ENCODE measurements around the gene RHOT2.

Gene RHOT2
- long read RNA-seq, donor 1, transcript RHOT2-201 (19 exons, 2,539 nt) = major isoform, 5 of 6 reads
- long read RNA-seq, donor 1, partial matches to known transcripts = 0 of 6 reads
- long read RNA-seq, donor 1, other reads (novel, unspliced or antisense) = 0 of 6 reads
- long read RNA-seq, donor 2, partial matches to known transcripts = 0 of 4 reads
- long read RNA-seq, donor 2, other reads (novel, unspliced or antisense) = 0 of 4 reads
- long read RNA-seq, donor 3, partial matches to known transcripts = 0 of 5 reads
- long read RNA-seq, donor 3, other reads (novel, unspliced or antisense) = 0 of 5 reads
- long read RNA-seq, donor 4, partial matches to known transcripts = 0 of 4 reads
- long read RNA-seq, donor 4, other reads (novel, unspliced or antisense) = 0 of 4 reads
- long read RNA-seq, donor 5, transcript RHOT2-201 (19 exons, 2,539 nt) = major isoform, 10 of 40 reads
- long read RNA-seq, donor 5, partial matches to known transcripts = 21 of 40 reads
- long read RNA-seq, donor 5, other reads (novel, unspliced or antisense) = 6 of 40 reads
- long read RNA-seq, donor 6, transcript RHOT2-208 (2 exons, 397 nt) = major isoform, 5 of 10 reads
- long read RNA-seq, donor 6, partial matches to known transcripts = 0 of 10 reads
- long read RNA-seq, donor 6, other reads (novel, unspliced or antisense) = 0 of 10 reads
- long read RNA-seq, donor 7 = 0 reads
- long read RNA-seq, donor 8, transcript RHOT2-201 (19 exons, 2,539 nt) = major isoform, 6 of 31 reads
- long read RNA-seq, donor 8, partial matches to known transcripts = 18 of 31 reads
- long read RNA-seq, donor 8, other reads (novel, unspliced or antisense) = 0 of 31 reads

DNA sequence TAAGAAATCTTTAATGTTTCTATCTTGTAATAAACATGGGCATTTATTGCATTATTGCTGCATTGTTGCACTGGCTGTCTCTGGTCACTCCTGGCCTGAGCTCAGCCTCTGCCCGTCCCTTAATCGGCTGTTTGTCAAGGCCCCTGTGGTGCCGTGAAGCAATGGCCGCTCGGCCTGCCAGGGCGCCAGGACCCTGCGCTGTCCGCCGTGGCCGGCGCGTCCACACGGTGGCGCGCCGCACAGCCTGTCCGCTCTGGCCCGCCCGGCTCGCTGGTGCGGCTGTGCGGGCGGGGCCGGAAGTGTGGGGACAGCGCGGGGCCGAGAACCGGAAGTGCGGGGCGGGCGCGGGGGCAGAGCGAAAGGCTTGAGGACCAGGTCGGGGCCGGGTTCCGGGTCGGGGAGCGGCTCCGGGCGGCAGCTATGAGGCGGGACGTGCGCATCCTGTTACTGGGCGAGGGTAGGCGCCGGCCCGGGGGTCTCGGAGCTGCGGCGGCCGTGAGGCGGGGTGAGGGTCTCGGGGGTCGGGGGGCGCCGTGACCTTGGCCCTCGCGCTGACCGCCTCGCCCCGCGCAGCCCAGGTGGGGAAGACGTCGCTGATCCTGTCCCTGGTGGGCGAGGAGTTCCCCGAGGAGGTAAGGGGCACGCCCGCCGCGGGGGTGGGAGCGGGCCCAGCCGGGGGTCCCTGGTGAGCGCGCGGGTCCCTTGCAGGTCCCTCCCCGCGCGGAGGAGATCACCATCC lies at the start of gene RHOT2:
TSS of gene RHOT2 (plus strand) at position 353 of the 739 bp plus-strand sequence. CDS start at position 421, 68 bp downstream.
- DNase-seq = peak; percentile 74

DNA sequence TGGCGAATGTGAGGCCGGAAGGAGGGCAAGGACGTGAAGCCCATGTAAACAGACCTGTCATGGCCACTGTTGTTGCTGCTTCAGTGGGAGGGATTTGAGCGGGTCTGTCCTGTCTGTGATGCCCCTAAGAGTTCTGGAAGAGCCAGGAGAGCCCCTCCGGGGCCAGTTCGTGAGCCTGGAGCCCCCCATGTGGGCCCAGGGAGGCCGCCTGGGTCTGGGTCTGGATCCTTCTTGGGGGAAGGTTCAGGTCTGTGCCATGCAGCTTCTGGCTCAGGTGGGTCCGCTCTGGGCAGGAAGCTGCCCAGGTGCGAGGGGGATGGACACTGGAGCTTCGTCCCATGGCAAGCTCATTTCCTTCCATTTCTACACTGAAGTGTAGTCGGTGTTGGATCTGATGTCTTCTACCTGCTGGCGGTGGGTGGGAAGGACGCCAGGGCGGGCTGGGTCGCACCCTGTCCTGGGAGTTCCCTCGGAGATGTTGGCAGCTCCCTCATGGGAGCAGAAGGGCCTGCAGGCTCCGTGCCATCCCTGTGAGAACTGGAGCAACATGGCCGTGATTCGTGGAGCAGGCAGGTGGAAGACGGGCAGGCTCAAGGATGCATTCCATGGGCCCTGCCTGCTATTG lies 48.3 kb upstream of the RHOT2 start:
- DNase-seq = no peak

DNA sequence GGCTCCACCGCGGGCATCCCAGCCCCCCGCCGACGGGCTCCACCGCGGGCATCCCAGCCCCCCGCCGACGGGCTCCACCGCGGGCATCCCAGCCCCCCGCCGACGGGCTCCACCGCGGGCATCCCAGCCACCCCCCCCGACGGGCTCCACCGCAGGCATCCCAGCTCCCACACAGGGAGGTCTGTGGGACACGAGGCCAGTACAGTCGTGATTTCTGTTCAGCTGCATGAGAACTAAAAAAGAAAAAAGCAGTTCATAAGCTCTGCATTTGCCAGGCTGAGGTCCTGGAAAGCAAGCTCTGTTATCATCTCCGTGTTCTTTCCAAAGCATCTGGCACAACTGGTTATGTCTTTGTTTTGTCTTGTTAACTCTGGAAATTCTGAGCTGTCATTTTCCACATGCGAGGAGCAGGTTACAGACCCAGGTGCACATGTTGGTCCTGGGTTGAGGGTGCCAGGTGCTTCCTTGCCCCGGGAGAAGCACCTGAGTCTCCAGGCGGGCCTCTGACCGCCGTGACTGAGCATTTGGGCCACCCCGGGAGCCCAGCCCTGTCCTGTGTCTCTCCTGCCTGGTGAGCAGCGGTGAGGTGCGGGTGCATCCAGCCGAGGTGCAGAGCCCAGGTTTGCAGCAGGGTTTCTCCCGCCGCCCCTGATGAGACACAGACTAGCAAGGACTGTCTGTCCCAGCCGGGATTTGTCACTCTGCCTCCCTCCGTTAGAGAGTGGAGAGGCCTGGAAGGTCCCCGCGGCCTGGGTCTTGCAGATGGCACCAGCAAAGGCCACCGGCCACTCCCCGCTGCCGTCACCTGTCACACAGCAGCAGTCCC lies 47.0 kb upstream of the RHOT2 start:
- no peak for DNase-seq

GRCh38 chr16:621526-622105 lies 46.3 kb upstream of the RHOT2 start:
- no peak for DNase-seq

GRCh38 chr16:622920-623280 lies 45.0 kb upstream of the RHOT2 start:
- DNase-seq = no peak

- DNase-seq = no peak
Observed at GRCh38 chr16:624526-625070, 43.3 kb upstream of the RHOT2 start.

DNA sequence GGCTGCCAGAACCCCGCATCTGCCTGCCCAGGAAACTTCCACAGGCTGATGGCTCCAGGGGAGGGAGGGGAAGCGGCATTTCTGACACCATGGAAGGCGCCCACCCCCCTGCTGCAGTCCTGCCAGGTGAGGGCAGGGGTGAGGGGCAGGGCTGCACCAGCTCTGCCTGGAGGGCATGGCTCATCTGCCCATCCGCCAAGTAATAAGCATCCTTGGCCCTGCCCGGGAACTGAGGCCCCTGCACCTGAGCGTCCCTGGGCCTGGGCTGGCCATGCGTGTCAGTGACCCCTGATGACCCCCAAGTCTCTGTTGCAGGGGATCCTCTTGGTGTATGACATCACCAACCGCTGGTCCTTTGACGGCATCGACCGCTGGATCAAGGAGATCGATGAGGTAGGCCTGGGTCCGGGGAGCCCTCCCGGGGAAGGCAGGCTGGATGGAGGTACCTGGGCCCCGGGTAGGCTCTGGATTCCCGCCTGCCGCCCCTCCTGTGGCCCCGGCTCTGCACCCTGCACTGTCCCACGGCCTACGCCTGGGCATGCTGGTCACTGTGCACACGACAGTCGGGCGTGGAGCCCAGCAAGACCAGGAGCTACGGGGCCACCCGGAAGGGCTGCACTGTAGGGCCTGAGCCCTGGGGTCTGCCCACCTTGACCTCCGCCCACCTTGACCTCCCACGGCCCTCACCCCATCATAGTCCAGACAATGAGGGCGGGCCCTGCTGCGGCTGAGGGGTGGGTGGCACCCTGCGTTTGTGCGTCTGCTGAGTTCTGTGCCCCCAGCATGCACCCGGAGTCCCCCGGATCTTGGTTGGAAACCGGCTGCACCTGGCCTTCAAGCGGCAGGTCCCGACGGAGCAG lies 42.6 kb upstream of the RHOT2 start:
- DNase-seq = no peak

DNA sequence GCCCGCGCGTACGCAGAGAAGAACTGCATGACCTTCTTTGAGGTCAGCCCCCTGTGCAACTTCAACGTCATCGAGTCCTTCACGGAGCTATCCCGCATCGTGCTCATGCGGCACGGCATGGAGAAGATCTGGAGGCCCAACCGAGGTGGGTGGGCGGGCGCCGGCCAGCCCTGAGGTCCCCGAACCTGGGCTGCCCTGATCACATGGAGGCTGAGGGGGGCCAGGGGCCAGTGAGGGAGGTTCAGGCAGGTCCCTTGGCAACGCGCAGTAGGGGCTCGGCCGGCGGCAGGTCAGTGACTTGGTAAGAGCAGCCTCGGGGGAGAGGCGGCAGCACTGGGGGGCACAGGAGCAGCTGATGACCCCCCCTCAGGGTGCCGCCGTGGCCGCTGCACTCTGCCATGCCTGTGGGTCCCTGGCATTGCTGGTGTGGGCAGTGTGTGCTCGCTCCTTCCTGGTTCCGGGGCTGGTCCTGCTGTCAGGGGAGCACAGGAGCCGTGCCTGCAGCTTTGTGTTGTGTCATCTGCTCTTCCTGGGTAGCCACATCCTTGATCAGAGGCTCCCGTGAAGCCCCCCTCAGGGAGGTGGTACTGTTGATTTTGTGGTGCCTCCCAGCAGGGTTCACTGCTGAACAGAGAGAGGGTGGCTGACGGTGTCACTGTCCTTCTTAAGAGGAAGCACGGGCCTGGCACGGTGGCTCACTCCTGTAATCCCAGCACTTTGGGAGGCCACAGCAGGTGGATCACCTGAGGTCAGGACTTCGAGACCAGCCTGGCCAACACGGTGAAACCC lies 41.8 kb upstream of the RHOT2 start:
- no peak for DNase-seq

GRCh38 chr16:626787-627453 lies 41.0 kb upstream of the RHOT2 start:
- no peak for DNase-seq

DNA sequence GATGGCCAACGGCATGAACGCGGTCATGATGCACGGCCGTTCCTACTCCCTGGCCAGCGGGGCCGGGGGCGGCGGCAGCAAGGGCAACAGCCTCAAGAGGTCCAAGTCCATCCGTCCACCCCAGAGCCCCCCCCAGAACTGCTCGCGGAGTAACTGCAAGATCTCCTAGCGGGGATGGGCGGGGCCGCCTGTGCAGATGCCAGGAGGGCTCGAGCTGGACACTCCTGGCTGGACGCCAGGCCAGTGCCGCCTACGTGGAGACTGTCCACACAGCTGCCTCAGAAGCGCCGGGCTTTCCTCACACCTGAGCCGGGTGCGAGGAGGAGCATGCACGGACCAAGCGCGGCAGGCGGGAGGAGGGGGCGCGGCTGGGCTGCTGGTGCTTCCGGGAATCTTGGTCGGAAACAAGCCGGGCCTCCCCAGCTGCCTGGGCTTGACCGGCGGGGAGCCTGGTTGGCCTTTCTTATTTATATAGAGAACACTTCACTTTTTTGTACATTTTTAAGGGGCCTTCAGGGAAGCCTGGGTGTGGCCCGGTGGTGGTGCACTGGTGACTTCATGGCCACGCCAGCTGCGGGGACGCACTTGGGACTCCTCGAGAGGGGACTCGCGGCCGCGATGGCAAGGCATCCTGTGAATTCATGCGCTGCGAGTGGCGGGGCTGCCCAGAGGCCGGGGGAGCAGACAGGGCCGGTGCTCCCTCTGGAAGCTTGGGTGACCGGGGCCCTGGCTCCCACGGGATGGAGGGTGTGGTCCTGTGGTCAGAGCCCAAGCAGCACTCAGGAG lies 40.3 kb upstream of the RHOT2 start:
- DNase-seq = no peak

- no peak for DNase-seq
Observed at GRCh38 chr16:628321-629061, 39.4 kb upstream of the RHOT2 start.

DNA sequence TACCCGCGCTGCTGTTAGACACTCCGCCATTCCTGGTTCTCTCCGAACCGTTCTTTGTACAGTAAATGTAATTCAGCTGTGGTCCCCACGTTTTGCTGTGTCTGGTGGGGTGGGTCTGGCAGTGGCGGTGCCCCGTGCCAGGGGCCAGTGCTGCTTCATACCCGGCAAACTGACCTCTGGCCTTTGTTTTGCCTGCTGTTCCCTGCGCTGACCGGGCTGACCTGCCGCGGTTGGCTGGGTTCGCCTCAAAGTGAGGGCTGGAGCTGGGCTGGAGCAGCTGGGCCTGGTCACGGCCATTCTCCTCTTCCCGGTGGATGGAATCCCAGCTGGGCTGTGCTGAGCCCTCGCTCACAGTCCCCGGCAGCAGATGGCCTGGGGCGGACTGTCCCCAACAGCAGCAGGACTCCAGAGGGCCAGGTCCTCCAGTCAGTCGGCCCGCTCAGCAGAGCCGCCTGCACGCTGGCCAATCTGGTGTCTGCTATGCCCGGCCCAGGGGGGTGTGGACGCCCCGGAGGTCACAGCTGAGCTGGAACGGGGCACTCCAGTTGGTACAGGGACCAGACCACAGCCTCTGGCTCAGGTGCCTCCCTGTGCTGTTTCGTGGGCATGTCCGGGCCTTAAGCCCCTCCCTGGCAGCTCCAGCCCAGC lies 38.6 kb upstream of the RHOT2 start:
- DNase-seq = peak; percentile 65

DNA sequence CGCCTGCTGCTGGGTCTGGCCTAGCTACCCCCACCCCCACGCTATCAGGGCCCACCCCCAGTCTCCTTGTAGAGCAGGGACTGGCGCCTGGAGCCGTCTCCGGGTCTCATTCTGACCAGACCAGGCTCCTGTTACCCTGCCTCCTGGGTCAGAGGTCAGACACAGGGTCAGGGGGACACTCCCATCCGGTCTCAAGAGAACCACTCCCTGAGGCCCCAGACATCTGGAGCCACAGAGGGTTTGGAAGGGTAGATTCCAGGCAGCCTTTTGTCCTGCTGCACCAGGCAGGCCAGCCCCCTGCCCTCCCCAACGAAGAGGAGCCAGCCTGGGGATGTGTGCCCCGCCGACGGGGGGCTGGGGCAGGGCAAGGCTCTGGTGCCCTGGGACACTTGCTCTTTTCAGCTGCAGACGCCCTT lies 38.1 kb upstream of the RHOT2 start:
- no peak for DNase-seq

GRCh38 chr16:630249-630814 lies 37.6 kb upstream of the RHOT2 start:
- DNase-seq = peak; percentile 66

- DNase-seq = peak; percentile 70
Observed at GRCh38 chr16:630815-631405, 37.0 kb upstream of the RHOT2 start, which contains the start of gene WFIKKN1. WFIKKN1 (plus strand) TSS chr16:630985; CDS start chr16:631254, 269 bp downstream.

Measured in right kidney (tissue), 9 donors.